SKM-1 (cell line): ENCODE measurements around the gene LHFPL3.
"Not testable (repeated sequence)": the region's sequence is repeated elsewhere in the genome, so short reads cannot be mapped to it uniquely, and the experiment has no call there.

Source experiments
- DNase-seq: peaks from one replicate; lab custom pipeline; 2025; ENCODE audit not compliant: unreplicated experiment; lab: John Stamatoyannopoulos, UW

LHFPL3 gene

GRCh38 chr7:104926601-104927041, 598.2 kb downstream of the LHFPL3 start:
- no peak for DNase-seq

DNA sequence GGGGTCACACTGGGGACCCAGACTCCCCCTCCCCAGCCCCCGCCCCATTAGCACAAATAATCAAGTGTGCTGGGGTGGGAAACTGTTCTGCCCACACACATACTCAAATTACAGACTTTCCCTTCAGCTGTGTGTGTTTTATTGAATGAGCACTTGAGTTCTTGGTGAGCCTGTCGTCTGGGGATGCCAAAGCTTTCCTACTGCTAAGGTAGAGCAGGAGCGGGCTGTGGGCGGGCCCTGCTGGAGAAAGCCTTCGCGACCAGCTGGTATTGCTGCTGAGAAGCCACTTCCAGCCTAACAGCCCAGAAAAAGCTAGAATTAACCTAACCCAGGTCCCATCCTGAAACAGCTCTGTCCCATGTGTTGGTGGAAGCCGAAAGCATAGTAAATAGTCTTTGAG, 598.7 kb downstream of the LHFPL3 start:
- no peak for DNase-seq

DNA sequence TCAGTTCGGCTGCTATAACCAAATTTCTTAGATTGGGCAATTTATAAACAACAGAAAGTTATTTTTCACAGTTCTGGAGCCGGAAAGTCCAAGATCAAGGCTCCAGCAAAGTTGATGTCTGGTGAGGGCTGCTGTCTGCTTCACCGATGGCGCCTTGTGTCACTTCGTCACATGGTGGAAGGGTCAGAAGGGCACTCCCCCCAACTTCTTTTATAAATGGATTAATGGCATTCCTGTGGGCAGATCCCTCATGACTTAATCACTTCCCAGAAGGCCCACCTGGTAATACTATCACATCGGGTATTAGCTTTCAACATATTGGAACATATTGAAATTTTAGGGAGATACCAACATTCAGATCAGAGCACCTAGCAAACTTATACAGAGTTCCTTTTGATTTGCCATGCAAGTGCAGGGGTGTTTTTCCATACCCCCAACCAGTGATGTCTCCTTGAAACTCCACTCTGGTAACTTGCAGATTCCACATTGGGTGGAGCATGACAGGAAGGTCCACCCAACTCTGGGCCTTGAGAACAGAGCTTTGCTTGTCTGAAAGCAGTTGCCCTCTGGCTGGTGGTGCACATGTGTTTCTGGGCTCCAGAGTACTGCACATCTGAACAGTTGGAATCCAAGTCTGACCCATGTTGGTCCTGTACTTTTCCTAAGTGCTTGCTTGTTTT, 600.5 kb downstream of the LHFPL3 start:
- no peak for DNase-seq

GRCh38 chr7:104929921-104930320, 601.5 kb downstream of the LHFPL3 start:
- DNase-seq: no peak

GRCh38 chr7:104931181-104931781, 602.9 kb downstream of the LHFPL3 start:
- no peak for DNase-seq

GRCh38 chr7:104933022-104933421, 604.6 kb downstream of the LHFPL3 start:
- DNase-seq: no peak

- DNase-seq: no peak
Measured at GRCh38 chr7:104933521-104933988, 605.2 kb downstream of the LHFPL3 start.

GRCh38 chr7:104934665-104935064, 606.3 kb downstream of the LHFPL3 start:
- no peak for DNase-seq

DNA sequence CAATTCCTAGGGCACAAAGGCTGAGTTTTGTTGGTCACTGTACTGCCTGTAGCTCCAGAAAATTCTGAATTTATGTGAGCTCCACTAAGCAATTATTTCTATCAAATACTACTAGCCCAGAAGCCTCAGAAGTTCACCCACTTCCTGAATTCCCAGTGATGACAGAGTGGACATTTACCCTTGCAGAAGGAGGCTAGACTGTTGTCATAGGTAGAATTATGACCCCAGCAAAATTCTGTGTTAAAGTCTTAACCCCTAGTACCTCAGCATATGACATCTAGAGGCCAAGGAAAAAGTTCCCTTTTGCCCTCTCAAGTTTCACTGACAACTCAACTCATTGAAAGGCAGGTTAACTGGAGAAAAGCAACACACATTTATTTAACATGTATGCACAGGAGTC, 606.9 kb downstream of the LHFPL3 start:
- DNase-seq: no peak

DNA sequence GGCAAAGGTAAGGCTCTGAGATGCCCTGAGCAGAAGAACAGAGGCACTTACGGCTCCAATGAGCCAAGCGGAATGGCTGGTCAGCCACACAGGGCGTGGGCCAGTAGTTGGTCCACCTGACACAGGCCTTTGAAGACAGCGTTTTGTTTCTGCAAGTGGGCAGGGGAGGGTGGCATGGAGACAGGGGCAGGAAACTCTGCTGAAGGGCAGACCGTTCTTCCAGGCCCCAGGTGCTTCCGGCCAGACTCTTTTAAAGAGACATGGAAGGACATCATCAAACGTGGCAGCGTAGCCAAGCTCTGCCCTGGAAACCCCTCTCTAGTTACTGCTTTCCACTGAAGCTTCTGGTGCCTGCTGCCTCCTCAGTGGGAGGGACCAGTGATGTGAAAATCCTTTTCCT, 608.1 kb downstream of the LHFPL3 start:
- no peak for DNase-seq

DNA sequence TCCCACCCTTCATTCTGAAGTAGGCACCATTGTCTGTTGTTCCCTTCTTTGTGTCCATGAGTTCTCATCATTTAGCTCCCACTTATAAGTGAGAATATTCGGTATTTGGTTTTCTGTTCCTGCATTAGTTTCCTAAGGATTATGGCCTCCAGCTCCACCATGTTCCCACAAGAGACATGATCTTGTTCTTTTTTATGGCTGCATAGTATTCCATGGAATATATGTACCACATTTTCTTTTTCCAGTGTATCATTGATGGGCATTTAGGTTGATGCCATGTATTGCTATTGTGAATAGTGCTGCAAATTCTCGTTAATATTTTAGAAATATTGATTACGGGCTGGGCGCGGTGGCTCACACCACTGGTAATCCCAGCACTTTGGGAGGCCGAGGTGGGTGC, 609.1 kb downstream of the LHFPL3 start:
- DNase-seq: not testable (repeated sequence)

DNA sequence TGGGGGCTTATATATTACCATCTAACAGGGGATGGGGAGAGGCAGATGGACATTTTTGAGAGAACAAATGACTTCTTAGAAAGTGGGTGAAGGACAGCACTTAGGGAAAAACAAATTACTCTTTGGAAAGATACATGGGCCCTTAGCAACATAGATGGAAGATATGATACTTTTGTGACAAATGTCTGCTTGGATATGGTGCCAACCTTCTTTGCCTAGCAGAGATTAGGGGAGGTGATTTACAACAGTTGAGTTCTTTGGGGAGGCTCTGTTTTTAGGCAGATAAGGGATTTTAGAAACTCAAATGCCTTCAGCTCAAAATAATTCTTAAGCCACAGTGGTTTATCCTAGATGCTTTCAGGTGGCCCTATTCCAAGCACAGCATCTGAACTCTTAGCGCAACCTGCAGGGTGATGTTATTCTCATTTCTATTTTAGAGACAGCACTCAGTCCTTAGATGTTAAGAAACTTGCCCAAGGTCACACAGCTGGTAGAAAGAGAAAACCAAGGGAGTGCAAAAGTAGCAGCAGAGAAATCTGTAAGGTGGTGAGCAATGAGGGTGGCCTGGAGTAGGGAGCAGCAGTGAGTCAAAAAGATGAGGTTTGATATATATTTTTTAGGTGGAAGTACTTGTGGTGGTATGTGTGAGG, 610.5 kb downstream of the LHFPL3 start:
- DNase-seq: no peak

GRCh38 chr7:104940023-104940710, 611.8 kb downstream of the LHFPL3 start:
- DNase-seq: no peak

DNA sequence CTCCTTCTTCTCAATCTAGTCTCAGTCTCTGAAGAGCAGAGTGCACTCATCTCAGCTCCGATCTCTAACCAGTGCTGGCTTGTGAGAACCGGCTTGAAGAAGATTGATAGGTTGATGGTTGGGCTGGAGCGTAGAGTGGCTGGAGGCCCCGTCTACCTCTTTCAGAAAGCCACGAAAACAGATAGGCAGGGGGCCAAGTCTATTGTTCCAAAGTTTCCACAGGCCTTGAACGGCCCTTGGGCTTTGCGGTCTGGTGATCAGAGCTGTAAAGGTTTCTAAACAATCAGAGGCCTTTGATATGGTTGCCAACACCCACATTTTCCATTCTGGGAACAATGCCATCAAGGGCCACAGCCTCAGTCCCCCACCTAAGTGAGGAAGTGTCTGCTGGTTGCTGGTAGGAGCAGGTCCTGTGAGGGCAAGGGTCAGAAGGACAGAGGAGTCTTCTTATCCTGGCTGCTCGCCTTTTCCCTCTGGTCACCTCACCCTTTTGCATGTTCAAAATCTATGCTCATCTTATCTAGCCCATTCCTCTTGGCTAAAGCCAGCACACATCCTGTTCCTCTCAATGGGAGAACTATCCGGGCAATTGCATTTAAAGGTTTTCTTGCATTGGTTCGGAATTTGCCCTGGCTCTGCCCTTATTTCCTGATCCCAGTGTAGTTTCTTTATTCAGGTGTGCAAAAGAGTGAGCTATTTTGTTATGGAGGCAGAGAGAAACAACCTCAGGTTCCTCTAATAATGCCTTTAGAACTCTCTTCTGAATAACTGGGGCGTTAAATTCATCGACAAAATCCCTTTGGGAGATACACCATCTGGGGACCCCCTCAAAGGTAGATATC, 615.3 kb downstream of the LHFPL3 start:
- no peak for DNase-seq

DNA sequence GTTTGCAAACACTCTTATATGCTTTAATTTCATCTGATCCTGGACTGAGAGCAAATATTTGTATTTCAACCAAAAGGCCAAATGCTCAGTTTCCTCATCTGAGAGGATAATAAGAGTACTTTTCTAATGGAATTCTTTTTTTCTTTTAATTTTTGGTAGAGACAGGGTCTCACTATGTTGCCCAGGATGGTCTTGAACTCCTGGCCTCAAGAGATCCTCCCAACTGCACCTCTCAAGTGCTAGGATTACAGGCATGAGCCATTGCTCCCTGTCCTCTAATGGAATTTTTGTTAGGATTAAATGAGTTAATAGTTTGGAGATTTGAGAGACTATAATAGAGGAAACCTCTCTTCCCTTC, 617.2 kb downstream of the LHFPL3 start:
- no peak for DNase-seq

DNA sequence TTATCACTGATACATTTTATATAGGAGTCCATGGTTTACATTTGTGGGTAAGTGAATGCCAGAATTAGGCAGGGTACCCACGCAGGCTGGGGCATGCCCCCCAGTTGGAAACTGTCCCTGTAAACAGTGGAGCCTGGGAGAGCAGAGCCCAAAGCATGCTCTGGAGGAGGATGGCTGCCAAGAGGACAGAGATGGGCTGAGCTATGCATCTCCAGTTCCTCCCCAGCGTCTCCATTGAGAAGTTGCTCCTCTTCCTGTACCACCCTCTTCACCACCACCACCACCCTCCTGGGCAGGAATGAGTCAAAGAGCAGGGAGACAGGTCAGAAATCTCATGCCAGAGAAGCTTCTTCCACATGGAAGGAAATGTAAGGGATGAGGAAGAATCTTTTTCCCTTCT, 617.9 kb downstream of the LHFPL3 start:
- DNase-seq: no peak

- DNase-seq: no peak
Measured at GRCh38 chr7:104950006-104950405, 621.6 kb downstream of the LHFPL3 start.

GRCh38 chr7:104950754-104951153, 622.4 kb downstream of the LHFPL3 start:
- no peak for DNase-seq

- DNase-seq: no peak
Measured at GRCh38 chr7:104951546-104951945, 623.1 kb downstream of the LHFPL3 start.

- DNase-seq: no peak
Measured at GRCh38 chr7:104955276-104955675, 626.9 kb downstream of the LHFPL3 start.
